ENCODE measurements around the gene CELA2A.
A peak's percentile ranks its signal among the peaks of the same experiment; 100 is the strongest.
"Not testable (repeated sequence)": the region's sequence is repeated elsewhere in the genome, so short reads cannot be mapped to it uniquely, and the experiment has no call there.

Gene CELA2A

GRCh38 chr1:15483971-15484370 lies 27.4 kb downstream of the CELA2A start:
- FAIRE-seq (no peak), DNase-seq (ENCODE audit: insufficient read length, low spot score) (no peak)
- TF ChIP-seq PAX5 (IDR thresholded peaks at IDR 0.05; ENCODE audit: insufficient read depth, low read length, severe bottlenecking) (no peak), POLR2AphosphoS5 (IDR thresholded peaks at IDR 0.05; ENCODE audit: low read depth, low read length) (no peak), SPI1 (IDR thresholded peaks at IDR 0.05; ENCODE audit: low read depth, low read length) (no peak), POLR2A (IDR thresholded peaks at IDR 0.05; ENCODE audit: low read depth, low read length) (no peak), POU2F2 (IDR thresholded peaks at IDR 0.05; ENCODE audit: low read depth, low read length) (no peak), TAF1 (IDR thresholded peaks at IDR 0.05; ENCODE audit: low read depth, low read length) (no peak)

- FAIRE-seq; DNase-seq (ENCODE audit: insufficient read length, low spot score): not testable (repeated sequence)
Observed at GRCh38 chr1:15484443-15484842, 27.9 kb downstream of the CELA2A start.

GRCh38 chr1:15485636-15486035 lies 29.1 kb downstream of the CELA2A start:
- TF ChIP-seq SPI1 (IDR thresholded peaks at IDR 0.05; ENCODE audit: low read depth, low read length): peak; percentile 35
- no peak for TF ChIP-seq PAX5 (IDR thresholded peaks at IDR 0.05; ENCODE audit: insufficient read depth, low read length, severe bottlenecking)
- FAIRE-seq (no peak), DNase-seq (ENCODE audit: insufficient read length, low spot score) (no peak)

- DNase-seq (ENCODE audit: insufficient read length, low spot score); FAIRE-seq: not testable (repeated sequence)
Observed at GRCh38 chr1:15486844-15487610, 30.5 kb downstream of the CELA2A start.

- FAIRE-seq (no peak), DNase-seq (ENCODE audit: insufficient read length, low spot score) (no peak)
- TF ChIP-seq SPI1 (IDR thresholded peaks at IDR 0.05; ENCODE audit: low read depth, low read length) (no peak), POLR2A (IDR thresholded peaks at IDR 0.05; ENCODE audit: low read depth, low read length) (no peak)
Observed at GRCh38 chr1:15488371-15488770, 31.8 kb downstream of the CELA2A start.

GRCh38 chr1:15489052-15489736 lies 32.7 kb downstream of the CELA2A start:
- FAIRE-seq (no peak), DNase-seq (ENCODE audit: insufficient read length, low spot score) (no peak)
- TF ChIP-seq PAX5 (IDR thresholded peaks at IDR 0.05; ENCODE audit: insufficient read depth, low read length, severe bottlenecking) (no peak), SPI1 (IDR thresholded peaks at IDR 0.05; ENCODE audit: low read depth, low read length) (no peak), POLR2A (IDR thresholded peaks at IDR 0.05; ENCODE audit: low read depth, low read length) (no peak), POU2F2 (IDR thresholded peaks at IDR 0.05; ENCODE audit: low read depth, low read length) (no peak), TAF1 (IDR thresholded peaks at IDR 0.05; ENCODE audit: low read depth, low read length) (no peak), POLR2AphosphoS5 (IDR thresholded peaks at IDR 0.05; ENCODE audit: low read depth, low read length) (no peak)

- DNase-seq (ENCODE audit: insufficient read length, low spot score); FAIRE-seq: not testable (repeated sequence)
Observed at GRCh38 chr1:15491010-15491409, 34.5 kb downstream of the CELA2A start.

GRCh38 chr1:15492596-15492995 lies 36.1 kb downstream of the CELA2A start:
- no peak for FAIRE-seq
- DNase-seq (ENCODE audit: insufficient read length, low spot score): no peak
- TF ChIP-seq POLR2AphosphoS5 (IDR thresholded peaks at IDR 0.05; ENCODE audit: low read depth, low read length) (no peak), POU2F2 (IDR thresholded peaks at IDR 0.05; ENCODE audit: low read depth, low read length) (no peak), PAX5 (IDR thresholded peaks at IDR 0.05; ENCODE audit: insufficient read depth, low read length, severe bottlenecking) (no peak), POLR2A (IDR thresholded peaks at IDR 0.05; ENCODE audit: low read depth, low read length) (no peak), TAF1 (IDR thresholded peaks at IDR 0.05; ENCODE audit: low read depth, low read length) (no peak), SPI1 (IDR thresholded peaks at IDR 0.05; ENCODE audit: low read depth, low read length) (no peak)

- no peak for DNase-seq (ENCODE audit: insufficient read length, low spot score)
- FAIRE-seq: no peak
- no peak for TF ChIP-seq PAX5 (IDR thresholded peaks at IDR 0.05; ENCODE audit: insufficient read depth, low read length, severe bottlenecking)
- TF ChIP-seq POU2F2 (IDR thresholded peaks at IDR 0.05; ENCODE audit: low read depth, low read length): no peak
- no peak for TF ChIP-seq TAF1 (IDR thresholded peaks at IDR 0.05; ENCODE audit: low read depth, low read length)
- TF ChIP-seq POLR2AphosphoS5 (IDR thresholded peaks at IDR 0.05; ENCODE audit: low read depth, low read length): no peak
- no peak for TF ChIP-seq SPI1 (IDR thresholded peaks at IDR 0.05; ENCODE audit: low read depth, low read length)
- no peak for TF ChIP-seq POLR2A (IDR thresholded peaks at IDR 0.05; ENCODE audit: low read depth, low read length)
Observed at GRCh38 chr1:15493869-15494390, 37.4 kb downstream of the CELA2A start.

- DNase-seq (ENCODE audit: insufficient read length, low spot score) (no peak), FAIRE-seq (no peak)
- TF ChIP-seq TAF1 (IDR thresholded peaks at IDR 0.05; ENCODE audit: low read depth, low read length): no peak
- TF ChIP-seq POLR2AphosphoS5 (IDR thresholded peaks at IDR 0.05; ENCODE audit: low read depth, low read length): no peak
- TF ChIP-seq SPI1 (IDR thresholded peaks at IDR 0.05; ENCODE audit: low read depth, low read length): no peak
- TF ChIP-seq POLR2A (IDR thresholded peaks at IDR 0.05; ENCODE audit: low read depth, low read length): no peak
- no peak for TF ChIP-seq PAX5 (IDR thresholded peaks at IDR 0.05; ENCODE audit: insufficient read depth, low read length, severe bottlenecking)
- TF ChIP-seq POU2F2 (IDR thresholded peaks at IDR 0.05; ENCODE audit: low read depth, low read length): no peak
Observed at GRCh38 chr1:15500184-15501178, 43.9 kb downstream of the CELA2A start.
